ENCODE results near the gene ASTN2. TPM values are rescaled to one million over a fixed set of nuclear protein-coding genes. Genes with fewer than 3 reads are reported as not detected.

Gene ASTN2
- total and polyA plus RNA-seq, 4 donors, result 0.57 to 2.9 (median 1.4) TPM

GRCh38 chr9:116643691-116644090 is 771.2 kb downstream of the ASTN2 start (continued):
- TF ChIP-seq, protein P1, sequence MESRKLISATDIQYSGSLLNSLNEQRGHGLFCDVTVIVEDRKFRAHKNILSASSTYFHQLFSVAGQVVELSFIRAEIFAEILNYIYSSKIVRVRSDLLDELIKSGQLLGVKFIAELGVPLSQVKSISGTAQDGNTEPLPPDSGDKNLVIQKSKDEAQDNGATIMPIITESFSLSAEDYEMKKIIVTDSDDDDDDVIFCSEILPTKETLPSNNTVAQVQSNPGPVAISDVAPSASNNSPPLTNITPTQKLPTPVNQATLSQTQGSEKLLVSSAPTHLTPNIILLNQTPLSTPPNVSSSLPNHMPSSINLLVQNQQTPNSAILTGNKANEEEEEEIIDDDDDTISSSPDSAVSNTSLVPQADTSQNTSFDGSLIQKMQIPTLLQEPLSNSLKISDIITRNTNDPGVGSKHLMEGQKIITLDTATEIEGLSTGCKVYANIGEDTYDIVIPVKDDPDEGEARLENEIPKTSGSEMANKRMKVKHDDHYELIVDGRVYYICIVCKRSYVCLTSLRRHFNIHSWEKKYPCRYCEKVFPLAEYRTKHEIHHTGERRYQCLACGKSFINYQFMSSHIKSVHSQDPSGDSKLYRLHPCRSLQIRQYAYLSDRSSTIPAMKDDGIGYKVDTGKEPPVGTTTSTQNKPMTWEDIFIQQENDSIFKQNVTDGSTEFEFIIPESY (IDR thresholded peaks at IDR 0.05), result no peak
- TF ChIP-seq TAF1 (conservative IDR thresholded peaks at IDR 0.05), result no peak
- TF ChIP-seq FOXA1 (IDR thresholded peaks at IDR 0.05), result no peak
- no peak for TF ChIP-seq JUND (IDR thresholded peaks at IDR 0.05)
- no peak for TF ChIP-seq NR2F2 (IDR thresholded peaks at IDR 0.05)
- no peak for TF ChIP-seq FOXA2 (IDR thresholded peaks at IDR 0.05)

DNA sequence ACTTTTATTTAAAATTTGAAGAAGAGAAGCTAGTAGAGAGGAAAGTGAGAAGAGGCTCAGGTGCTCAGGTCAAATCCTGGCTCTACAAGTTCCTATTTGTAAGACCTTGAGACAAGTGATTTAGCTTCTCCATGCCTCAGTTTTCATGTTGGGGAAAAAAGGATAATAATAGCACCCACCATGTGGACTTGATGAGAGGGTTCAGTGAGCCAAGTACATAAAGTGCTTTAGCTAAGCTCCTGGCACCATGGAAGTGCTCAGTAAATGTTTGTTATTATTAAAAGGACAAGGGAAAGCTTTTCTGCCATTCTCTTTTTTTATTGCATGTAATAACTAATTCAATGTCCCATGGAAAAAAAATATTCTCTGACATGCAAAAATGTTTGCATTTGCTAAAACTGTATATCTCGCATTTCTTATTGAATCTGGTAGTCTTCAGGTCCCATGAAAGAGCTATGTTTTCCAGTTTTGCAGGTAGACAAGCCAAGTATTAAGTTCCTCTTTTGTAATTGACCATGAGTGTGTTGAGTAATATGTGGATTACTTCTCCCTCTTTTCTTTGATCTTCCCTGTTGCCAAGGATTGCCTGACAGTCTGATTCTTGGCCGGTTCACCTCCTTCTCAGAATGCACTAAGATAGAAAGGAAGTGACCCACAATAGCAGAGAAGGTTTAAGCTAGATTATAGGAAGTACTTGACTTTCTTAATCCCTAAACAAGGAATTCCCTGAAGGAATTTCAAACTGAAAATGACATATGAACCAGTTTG is 773.4 kb downstream of the ASTN2 start:
- TF ChIP-seq RAD21 (IDR thresholded peaks at IDR 0.05), result no peak
- TF ChIP-seq SP1 (IDR thresholded peaks at IDR 0.05), result no peak
- no peak for TF ChIP-seq GABPA (IDR thresholded peaks at IDR 0.05 in 1 of 2, conservative IDR thresholded peaks at IDR 0.05 in 1 of 2)
- Histone ChIP-seq H3K4me1 (ENCODE audit: control insufficient read depth in 4 of 4, insufficient read depth in 4 of 4, low read length in 3 of 4) (no peaks in the 10 kb centered on the region), H3K9me3 (ENCODE audit: control insufficient read depth in 4 of 4, low read length in 3 of 4) (no peaks in the 10 kb centered on the region), H3K4me3 (ENCODE audit: low read depth in 1 of 3, low read length in 3 of 3) (no peak overlapping the region), H3K27me3 (ENCODE audit: control insufficient read depth in 4 of 4, insufficient read depth in 4 of 4, low read length in 3 of 4) (no peaks in the 10 kb centered on the region), H3K36me3 (ENCODE audit: control insufficient read depth in 4 of 4, insufficient read depth in 3 of 4, low read depth in 1 of 4, low read length in 3 of 4) (no peaks in the 10 kb centered on the region), H3K9ac (ENCODE audit: low read depth in 1 of 2, low read length in 2 of 2) (no peak overlapping the region), H3K27ac (ENCODE audit: low read depth in 1 of 2, low read length in 2 of 2) (no peak overlapping the region)
- no peak for DNase-seq (ENCODE audit: low spot score)
- WGBS, result 80% methylated on average over 2 of the region's 2 CpGs

- Histone ChIP-seq H3K9ac (ENCODE audit: low read depth in 1 of 2, low read length in 2 of 2) (no peak overlapping the region), H3K27me3 (ENCODE audit: control insufficient read depth in 4 of 4, insufficient read depth in 4 of 4, low read length in 3 of 4) (no peaks in the 10 kb centered on the region), H3K4me1 (ENCODE audit: control insufficient read depth in 4 of 4, insufficient read depth in 4 of 4, low read length in 3 of 4) (no peaks in the 10 kb centered on the region), H3K27ac (ENCODE audit: low read depth in 1 of 2, low read length in 2 of 2) (no peak overlapping the region), H3K9me3 (ENCODE audit: control insufficient read depth in 4 of 4, low read length in 3 of 4) (no peaks in the 10 kb centered on the region), H3K4me3 (ENCODE audit: low read depth in 1 of 3, low read length in 3 of 3) (no peak overlapping the region), H3K36me3 (ENCODE audit: control insufficient read depth in 4 of 4, insufficient read depth in 3 of 4, low read depth in 1 of 4, low read length in 3 of 4) (no peaks in the 10 kb centered on the region)
- TF ChIP-seq, protein P2, sequence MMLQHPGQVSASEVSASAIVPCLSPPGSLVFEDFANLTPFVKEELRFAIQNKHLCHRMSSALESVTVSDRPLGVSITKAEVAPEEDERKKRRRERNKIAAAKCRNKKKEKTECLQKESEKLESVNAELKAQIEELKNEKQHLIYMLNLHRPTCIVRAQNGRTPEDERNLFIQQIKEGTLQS (IDR thresholded peaks at IDR 0.05), result no peak
- no peak for TF ChIP-seq HNF4A (conservative IDR thresholded peaks at IDR 0.05)
- no peak for TF ChIP-seq YY1 (IDR thresholded peaks at IDR 0.05)
- TF ChIP-seq CTCF (IDR thresholded peaks at IDR 0.05; ENCODE audit: low read depth, low read length, missing input control), result no peak
- TF ChIP-seq TAF1 (conservative IDR thresholded peaks at IDR 0.05), result no peak
- no peak for TF ChIP-seq MAX (IDR thresholded peaks at IDR 0.05)
- TF ChIP-seq EGR1 (IDR thresholded peaks at IDR 0.05; ENCODE audit: low read depth in 2 of 2), result no peak
- TF ChIP-seq REST (IDR thresholded peaks at IDR 0.05), result no peak
- TF ChIP-seq RXRA (IDR thresholded peaks at IDR 0.05), result no peak
- no peak for TF ChIP-seq GABPA (IDR thresholded peaks at IDR 0.05 in 1 of 2, conservative IDR thresholded peaks at IDR 0.05 in 1 of 2)
- no peak for TF ChIP-seq RAD21 (IDR thresholded peaks at IDR 0.05)
- no peak for TF ChIP-seq JUND (IDR thresholded peaks at IDR 0.05)
- TF ChIP-seq FOXA1 (IDR thresholded peaks at IDR 0.05), result no peak
- TF ChIP-seq SP1 (IDR thresholded peaks at IDR 0.05), result no peak
- DNase-seq (ENCODE audit: low spot score), result no peak
Observed at GRCh38 chr9:116639251-116639741, 775.6 kb downstream of the ASTN2 start.

All from liver (tissue), 9 donors.